Measurements from ENCODE around the gene AGPAT2.

DNA sequence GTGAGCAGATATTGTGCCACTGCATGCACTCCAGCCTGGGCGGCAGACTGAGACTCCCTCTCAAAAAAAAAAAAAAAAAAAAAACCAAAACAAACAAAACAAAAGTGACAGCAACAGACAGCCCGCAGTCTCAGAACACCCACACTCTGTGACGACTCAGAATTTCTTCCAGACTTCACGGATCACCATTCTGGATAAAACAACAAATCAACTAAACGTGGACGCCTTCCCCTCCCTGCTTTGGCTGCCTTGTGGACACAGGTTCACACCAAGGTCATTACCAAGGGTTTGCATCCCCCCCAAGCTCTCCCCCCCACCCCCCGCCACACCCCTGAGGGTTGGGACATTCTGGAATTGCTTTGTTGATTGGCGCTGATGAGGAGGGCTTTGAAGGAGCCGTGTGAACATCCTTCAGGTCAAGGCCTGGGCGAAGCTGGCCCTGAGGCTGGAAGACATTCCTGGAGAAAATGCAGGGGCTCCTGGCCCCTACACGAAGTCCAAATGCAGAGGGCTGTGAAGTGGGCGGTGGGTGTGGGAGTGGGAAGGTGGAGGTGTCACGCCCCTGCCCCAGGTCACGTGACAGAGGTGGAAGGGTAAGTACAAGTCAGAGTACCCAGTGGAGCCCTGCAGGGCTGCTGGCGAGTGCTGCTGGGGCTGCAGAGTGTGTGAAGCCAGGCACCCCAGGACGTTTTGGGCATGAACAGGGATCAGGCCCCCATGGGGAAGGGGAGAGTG, 45.4 kb upstream of the AGPAT2 start:
- TF ChIP-seq, protein P1, sequence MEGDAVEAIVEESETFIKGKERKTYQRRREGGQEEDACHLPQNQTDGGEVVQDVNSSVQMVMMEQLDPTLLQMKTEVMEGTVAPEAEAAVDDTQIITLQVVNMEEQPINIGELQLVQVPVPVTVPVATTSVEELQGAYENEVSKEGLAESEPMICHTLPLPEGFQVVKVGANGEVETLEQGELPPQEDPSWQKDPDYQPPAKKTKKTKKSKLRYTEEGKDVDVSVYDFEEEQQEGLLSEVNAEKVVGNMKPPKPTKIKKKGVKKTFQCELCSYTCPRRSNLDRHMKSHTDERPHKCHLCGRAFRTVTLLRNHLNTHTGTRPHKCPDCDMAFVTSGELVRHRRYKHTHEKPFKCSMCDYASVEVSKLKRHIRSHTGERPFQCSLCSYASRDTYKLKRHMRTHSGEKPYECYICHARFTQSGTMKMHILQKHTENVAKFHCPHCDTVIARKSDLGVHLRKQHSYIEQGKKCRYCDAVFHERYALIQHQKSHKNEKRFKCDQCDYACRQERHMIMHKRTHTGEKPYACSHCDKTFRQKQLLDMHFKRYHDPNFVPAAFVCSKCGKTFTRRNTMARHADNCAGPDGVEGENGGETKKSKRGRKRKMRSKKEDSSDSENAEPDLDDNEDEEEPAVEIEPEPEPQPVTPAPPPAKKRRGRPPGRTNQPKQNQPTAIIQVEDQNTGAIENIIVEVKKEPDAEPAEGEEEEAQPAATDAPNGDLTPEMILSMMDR (IDR thresholded peaks at IDR 0.05): no peak
- no peak for TF ChIP-seq EZH2 (IDR thresholded peaks at IDR 0.05)
